ENCODE results near the gene SYT6. TPM values are rescaled to one million over a fixed set of nuclear protein-coding genes. Genes with fewer than 3 reads are reported as not detected.
"Not testable (repeated sequence)": the region's sequence is repeated elsewhere in the genome, so short reads cannot be mapped to it uniquely, and the experiment has no call there.

The SYT6 gene
- total RNA-seq, 1 donor from 2014 or later: not detected

DNA sequence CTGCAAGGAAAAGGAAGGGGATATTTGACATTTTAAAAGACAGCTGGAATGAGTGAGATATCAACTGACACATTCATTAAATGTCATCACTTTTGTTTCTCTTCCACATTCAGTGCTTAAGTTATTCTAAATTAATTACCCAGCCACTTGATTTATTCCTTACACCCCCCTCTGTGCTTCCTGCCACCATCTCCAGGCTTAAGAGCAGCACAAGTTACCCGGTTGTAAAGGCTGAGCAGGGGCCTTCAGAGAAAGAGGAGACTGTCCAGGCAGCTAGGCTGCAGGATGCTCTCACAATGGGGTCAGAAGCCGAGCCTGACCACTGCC lies 71.4 kb downstream of the SYT6 start:
- DNase-seq (no peak), ATAC-seq (ENCODE audit: poor library complexity) (no peak)
- intact Hi-C loops (cut with DNase I): no loop called here

GRCh38 chr1:114081437-114082303 lies 72.0 kb downstream of the SYT6 start:
- DNase-seq (peak; percentile 53), ATAC-seq (ENCODE audit: poor library complexity) (peak; percentile 83)
- intact Hi-C loops (cut with DNase I): no loop called here

- no peak for DNase-seq
- intact Hi-C loops (cut with DNase I): no loop called here
- peak; percentile 29 for ATAC-seq (ENCODE audit: poor library complexity)
Measured at GRCh38 chr1:114080511-114081436, 72.9 kb downstream of the SYT6 start.

- ATAC-seq (ENCODE audit: poor library complexity) (no peak), DNase-seq (no peak)
- intact Hi-C loops (cut with DNase I): no loop called here
Measured at GRCh38 chr1:114079596-114080190, 74.0 kb downstream of the SYT6 start.

GRCh38 chr1:114078116-114078515 lies 75.6 kb downstream of the SYT6 start:
- DNase-seq (no peak), ATAC-seq (ENCODE audit: poor library complexity) (no peak)
- intact Hi-C loops (cut with DNase I): no loop called here

- intact Hi-C loops (cut with DNase I): no loop called here
- no peak for ATAC-seq (ENCODE audit: poor library complexity)
- DNase-seq: no peak
Measured at GRCh38 chr1:114077188-114077587, 76.5 kb downstream of the SYT6 start.

DNA sequence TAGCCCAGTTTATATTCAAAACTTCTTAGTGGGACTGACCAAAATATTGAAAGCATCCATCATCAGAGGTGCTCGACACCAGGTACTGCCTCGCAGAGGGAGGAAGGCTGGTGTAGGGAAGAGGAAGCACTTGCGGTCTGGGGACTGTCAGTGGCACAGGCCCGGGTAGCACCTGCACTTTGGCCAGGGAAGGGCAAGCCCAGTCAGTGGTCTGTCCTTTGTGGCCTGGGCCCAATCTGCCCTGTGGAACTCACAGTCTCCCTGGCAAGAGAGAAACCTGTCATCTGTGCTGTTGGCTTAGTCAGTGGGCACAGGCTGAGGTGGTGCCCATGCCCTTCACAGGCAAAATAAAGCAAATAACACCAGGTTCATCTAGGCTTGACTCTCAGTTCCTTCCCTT lies 77.4 kb downstream of the SYT6 start:
- DNase-seq (no peak), ATAC-seq (ENCODE audit: poor library complexity) (no peak)
- intact Hi-C loops (cut with DNase I): no loop called here

DNA sequence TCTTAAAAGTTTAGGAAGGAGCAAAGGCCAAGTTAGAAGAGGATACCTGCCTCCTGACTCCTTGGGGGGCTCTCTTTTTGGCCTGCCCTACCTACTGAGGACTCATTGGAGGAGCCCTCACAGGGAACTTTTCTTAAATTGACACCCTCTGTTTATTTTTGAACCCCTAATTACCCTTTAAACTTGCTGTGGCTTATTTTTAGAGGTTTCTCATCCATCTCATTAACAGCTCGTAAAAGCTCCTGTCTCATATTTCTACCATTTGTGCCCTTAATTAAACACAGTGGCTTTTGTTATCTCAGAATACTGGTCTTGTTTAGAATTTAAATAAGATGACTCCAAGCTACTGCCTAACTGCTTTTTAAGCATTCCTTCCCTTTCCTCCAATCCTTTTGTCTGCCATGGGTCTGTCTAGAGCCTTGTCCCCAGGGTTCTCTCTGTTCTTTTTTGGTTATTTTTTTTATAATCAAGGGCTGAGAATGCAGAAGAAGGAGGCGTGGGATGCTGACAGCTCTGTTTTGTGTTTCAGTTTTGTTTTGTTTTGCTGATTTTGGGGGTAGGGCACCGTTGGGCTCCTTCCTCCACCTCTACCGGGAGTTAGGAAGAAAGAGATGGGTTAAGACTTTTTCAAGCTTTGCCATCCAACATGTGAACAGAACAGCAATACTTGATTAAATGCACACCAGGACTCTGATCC lies 78.0 kb downstream of the SYT6 start:
- DNase-seq: no peak
- no peak for ATAC-seq (ENCODE audit: poor library complexity)
- intact Hi-C loops (cut with DNase I): no loop called here

DNA sequence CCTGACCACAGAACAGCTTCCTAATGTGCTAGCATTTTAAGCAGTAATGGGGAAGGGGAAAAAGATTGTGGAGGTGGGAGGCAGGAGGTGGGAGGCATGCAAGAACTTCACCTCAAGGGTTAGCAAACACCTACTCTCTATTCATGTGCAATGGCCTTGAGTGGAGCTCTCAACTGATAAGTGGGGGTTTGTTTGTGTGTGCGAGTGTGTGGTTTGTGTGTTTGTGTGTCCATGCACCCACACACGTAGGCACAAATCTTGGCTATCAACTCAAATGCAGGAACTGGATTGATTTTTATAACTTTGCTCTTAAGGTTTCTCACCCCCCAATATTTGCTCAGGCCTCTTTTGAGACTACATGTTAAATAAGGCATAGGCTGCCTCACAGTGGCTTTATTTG lies 78.6 kb downstream of the SYT6 start:
- intact Hi-C loops (cut with DNase I): no loop called here
- no peak for DNase-seq
- ATAC-seq (ENCODE audit: poor library complexity): no peak

GRCh38 chr1:114072246-114072645 lies 81.4 kb downstream of the SYT6 start:
- intact Hi-C loops (cut with DNase I): no loop called here
- DNase-seq (no peak), ATAC-seq (ENCODE audit: poor library complexity) (no peak)

- DNase-seq; ATAC-seq (ENCODE audit: poor library complexity); intact Hi-C loops (cut with DNase I): not testable (repeated sequence)
Measured at GRCh38 chr1:114069762-114070161, 83.9 kb downstream of the SYT6 start.

DNA sequence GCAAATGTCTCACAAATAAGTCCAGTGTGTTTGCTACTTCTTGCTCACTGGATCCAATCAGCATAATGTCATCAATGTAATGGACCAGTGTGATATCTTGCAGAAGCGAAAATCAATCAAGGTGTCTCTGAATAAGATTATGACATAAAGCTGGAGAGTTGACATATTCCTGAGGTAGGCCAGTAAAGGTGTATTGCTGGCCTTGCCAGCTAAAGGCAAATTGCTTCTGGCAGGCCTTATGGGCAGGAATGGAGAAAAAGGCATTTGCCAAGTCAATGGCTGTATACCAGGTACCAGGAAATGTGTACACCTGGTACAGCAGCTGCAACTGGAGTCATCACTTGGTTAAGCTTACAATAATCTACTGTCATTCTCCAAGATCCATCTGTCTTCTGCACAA lies 85.0 kb downstream of the SYT6 start:
- ATAC-seq (ENCODE audit: poor library complexity); DNase-seq; intact Hi-C loops (cut with DNase I): not testable (repeated sequence)

DNA sequence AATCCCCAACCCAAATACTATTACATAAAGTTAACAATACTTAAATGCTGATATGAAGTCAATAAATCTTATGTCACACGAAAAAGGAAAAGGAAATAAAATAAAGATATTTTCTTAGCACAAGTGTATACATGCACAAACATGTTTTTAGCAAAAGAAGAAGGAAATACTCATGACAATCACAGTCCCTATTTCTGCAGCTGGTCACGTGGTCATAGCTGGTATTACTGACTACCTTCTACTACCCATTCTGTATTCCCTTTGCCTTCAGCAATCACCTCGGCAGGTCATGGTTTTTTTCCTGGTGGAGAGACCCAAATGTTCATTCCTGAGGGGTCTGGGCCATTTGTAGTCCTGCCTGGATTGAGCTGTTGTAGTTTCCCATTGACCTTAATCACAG lies 88.0 kb downstream of the SYT6 start:
- ATAC-seq (ENCODE audit: poor library complexity); intact Hi-C loops (cut with DNase I); DNase-seq: not testable (repeated sequence)

GRCh38 chr1:114063544-114063943 lies 90.1 kb downstream of the SYT6 start:
- ATAC-seq (ENCODE audit: poor library complexity) (no peak), DNase-seq (no peak)
- intact Hi-C loops (cut with DNase I): no loop called here

GRCh38 chr1:114062477-114063099 lies 91.1 kb downstream of the SYT6 start:
- intact Hi-C loops (cut with DNase I): no loop called here
- ATAC-seq (ENCODE audit: poor library complexity) (no peak), DNase-seq (no peak)

GRCh38 chr1:114061121-114061830 lies 92.4 kb downstream of the SYT6 start:
- ATAC-seq (ENCODE audit: poor library complexity) (no peak), DNase-seq (no peak)
- intact Hi-C loops (cut with DNase I): no loop called here

- intact Hi-C loops (cut with DNase I); ATAC-seq (ENCODE audit: poor library complexity); DNase-seq: not testable (repeated sequence)
Measured at GRCh38 chr1:114058236-114058635, 95.4 kb downstream of the SYT6 start.

DNA sequence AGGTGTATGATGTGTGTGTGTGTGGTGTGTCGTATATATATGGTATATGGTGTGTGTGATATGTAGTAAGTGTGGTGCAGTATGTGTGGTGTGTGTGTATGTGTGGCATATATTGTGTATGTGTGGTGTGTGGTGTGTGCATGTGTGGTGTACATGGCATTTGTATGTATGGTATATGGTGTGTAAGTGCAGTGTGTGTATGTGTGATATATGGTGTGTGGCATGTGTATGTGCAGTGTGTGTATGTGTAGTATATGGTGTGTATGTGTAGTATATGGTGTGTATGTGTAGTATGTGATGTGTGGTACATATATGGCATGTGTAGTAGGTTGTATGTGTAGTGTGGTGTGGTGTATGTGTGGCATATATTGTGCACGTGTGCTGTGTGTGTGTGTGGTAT lies 99.5 kb downstream of the SYT6 start:
- DNase-seq (no peak), ATAC-seq (ENCODE audit: poor library complexity) (no peak)
- intact Hi-C loops (cut with DNase I): no loop called here

Data from Right ventricle myocardium superior (tissue), 1 donor.